Smooth muscle cell (in vitro differentiated cells): ENCODE measurements around the gene AHNAK. TPM values are rescaled to one million over a fixed set of nuclear protein-coding genes. Genes with fewer than 3 reads are reported as not detected.

ENCODE experiments used
- DNase-seq: peaks from one replicate; lab custom pipeline; 2025; ENCODE audit not compliant: unreplicated experiment; lab: John Stamatoyannopoulos, UW
- H2AFZ ChIP-seq: fragments of 200-600 bp; sonication (generic); 2 replicates; pipeline ENCODE4 v1.6.0; 2016; ENCODE audit warnings: antibody characterized with exemption, low read depth, mild to moderate bottlenecking
- H3F3A ChIP-seq: fragments of 200-600 bp; sonication (generic); 2 replicates; pipeline ENCODE4 v1.6.0; 2017; ENCODE audit warnings: antibody characterized with exemption, low read depth
- H3K27ac ChIP-seq: fragments of 200-600 bp; sonication (generic); 2 replicates; pipeline ENCODE4 v1.5.1; 2016; ENCODE audit warnings: low read depth, mild to moderate bottlenecking
- H3K27me3 ChIP-seq: fragments of 200-600 bp; sonication (generic); 2 replicates; pipeline ENCODE4 v1.6.1; 2016; ENCODE audit warnings: low read depth, mild to moderate bottlenecking
- H3K36me3 ChIP-seq: fragments of 200-600 bp; sonication (generic); 2 replicates; pipeline ENCODE4 v1.5.1; 2016; ENCODE audit warnings: low read depth
- H3K4me1 ChIP-seq: fragments of 200-600 bp; sonication (generic); 2 replicates; pipeline ENCODE4 v1.5.1; 2016; ENCODE audit warnings: low read depth
- H3K4me2 ChIP-seq: fragments of 200-600 bp; sonication (generic); 2 replicates; pipeline ENCODE4 v1.6.0; 2016; ENCODE audit warnings: mild to moderate bottlenecking
- H3K4me3 ChIP-seq: fragments of 200-600 bp; sonication (generic); 2 replicates; pipeline ENCODE4 v1.5.1; 2016; ENCODE audit warnings: mild to moderate bottlenecking
- H3K79me2 ChIP-seq: fragments of 200-600 bp; sonication (generic); 2 replicates; pipeline ENCODE4 v1.6.0; 2016; ENCODE audit warnings: low read depth, mild to moderate bottlenecking
- H3K9ac ChIP-seq: fragments of 200-600 bp; sonication (generic); 2 replicates; pipeline ENCODE4 v1.6.0; 2016; ENCODE audit warnings: low read depth
- H3K9me3 ChIP-seq: fragments of 200-600 bp; sonication (generic); replicated peaks from 2 replicates; pipeline ENCODE4 v1.5.1; 2016; ENCODE audit warnings: low read depth
- H4K20me1 ChIP-seq: fragments of 200-600 bp; sonication (generic); 2 replicates; pipeline ENCODE4 v1.6.0; 2016; ENCODE audit warnings: low read depth
- WGBS: methylation state at CpG from one replicate; pipeline ENCODE4 v1.1.7; 2016; ENCODE audit warnings: low lambda C conversion rate; 5-methylcytosine and 5-hydroxymethylcytosine counted together
- polyA plus RNA-seq: library from polyadenylated mRNA; unstranded; fragments of >200 nt; fragmentation: Nextera tagmentation; extraction: Ambion mirVana; gene quantifications from 2 replicates; pipeline ENCODE4 v1.2.1, GENCODE V29; 2016
- total RNA-seq: library from RNA; depleted of rRNA; stranded (reverse); fragments of >200 nt; gene quantifications from 2 replicates; pipeline ENCODE4 v1.2.3, GENCODE V29; 2014
- TF ChIP-seq, protein P1 (sequence below): fragments of 200-600 bp; sonication (generic); IDR thresholded peaks from 2 replicates; pipeline ENCODE4 v1.5.1; 2017; ENCODE audit warnings: borderline replicate concordance, mild to moderate bottlenecking, antibody characterized with exemption; ENCODE audit not compliant: insufficient read depth, poor library complexity, severe bottlenecking

Gene AHNAK, protein sequence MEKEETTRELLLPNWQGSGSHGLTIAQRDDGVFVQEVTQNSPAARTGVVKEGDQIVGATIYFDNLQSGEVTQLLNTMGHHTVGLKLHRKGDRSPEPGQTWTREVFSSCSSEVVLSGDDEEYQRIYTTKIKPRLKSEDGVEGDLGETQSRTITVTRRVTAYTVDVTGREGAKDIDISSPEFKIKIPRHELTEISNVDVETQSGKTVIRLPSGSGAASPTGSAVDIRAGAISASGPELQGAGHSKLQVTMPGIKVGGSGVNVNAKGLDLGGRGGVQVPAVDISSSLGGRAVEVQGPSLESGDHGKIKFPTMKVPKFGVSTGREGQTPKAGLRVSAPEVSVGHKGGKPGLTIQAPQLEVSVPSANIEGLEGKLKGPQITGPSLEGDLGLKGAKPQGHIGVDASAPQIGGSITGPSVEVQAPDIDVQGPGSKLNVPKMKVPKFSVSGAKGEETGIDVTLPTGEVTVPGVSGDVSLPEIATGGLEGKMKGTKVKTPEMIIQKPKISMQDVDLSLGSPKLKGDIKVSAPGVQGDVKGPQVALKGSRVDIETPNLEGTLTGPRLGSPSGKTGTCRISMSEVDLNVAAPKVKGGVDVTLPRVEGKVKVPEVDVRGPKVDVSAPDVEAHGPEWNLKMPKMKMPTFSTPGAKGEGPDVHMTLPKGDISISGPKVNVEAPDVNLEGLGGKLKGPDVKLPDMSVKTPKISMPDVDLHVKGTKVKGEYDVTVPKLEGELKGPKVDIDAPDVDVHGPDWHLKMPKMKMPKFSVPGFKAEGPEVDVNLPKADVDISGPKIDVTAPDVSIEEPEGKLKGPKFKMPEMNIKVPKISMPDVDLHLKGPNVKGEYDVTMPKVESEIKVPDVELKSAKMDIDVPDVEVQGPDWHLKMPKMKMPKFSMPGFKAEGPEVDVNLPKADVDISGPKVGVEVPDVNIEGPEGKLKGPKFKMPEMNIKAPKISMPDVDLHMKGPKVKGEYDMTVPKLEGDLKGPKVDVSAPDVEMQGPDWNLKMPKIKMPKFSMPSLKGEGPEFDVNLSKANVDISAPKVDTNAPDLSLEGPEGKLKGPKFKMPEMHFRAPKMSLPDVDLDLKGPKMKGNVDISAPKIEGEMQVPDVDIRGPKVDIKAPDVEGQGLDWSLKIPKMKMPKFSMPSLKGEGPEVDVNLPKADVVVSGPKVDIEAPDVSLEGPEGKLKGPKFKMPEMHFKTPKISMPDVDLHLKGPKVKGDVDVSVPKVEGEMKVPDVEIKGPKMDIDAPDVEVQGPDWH (N-terminal part only)
- 229 and 240 TPM in 2 replicates for total RNA-seq
- polyA plus RNA-seq, result 27.2 and 58.8 TPM in 2 replicates

DNA sequence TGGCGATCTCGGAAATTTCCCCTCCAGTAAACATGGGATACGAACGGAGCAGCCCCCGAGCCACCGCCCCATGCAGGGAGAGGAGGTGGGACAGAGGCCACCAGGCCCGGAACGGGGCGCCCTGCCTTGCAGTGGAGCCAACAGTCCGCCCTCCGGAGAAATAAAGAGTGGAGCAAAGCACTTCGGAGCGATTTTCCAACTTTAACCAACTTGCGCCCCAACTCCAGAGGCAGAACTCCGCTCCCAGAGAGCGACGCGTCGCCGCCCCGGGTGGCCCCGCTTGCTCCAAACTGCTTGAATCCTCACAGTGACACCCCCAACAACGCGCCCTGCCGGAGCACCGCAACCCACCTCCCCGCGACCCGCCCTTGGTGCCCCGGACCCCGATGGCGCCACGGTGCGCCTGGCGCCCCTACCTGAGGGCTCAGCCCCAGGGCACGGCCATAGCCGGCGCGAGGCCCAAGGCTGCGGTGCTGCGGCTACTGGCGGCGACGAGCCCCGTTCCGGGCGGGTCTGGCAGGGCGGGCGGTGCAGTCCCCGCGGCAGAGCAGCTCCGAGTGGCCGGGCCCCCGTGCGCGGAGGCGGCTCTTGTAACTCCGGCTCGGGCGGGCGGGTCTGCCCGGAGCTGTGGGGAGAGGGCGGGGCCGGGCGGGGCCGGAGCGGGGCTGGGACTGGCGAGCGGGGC is at the start of gene AHNAK:
AHNAK (minus strand) TSS at position 563 of the 685 bp plus-strand sequence. CDS start 10,708 bp downstream, outside the sequence.
- H3K4me2 ChIP-seq, result peak within 1 kb of the TSS; percentile 93
- H2AFZ ChIP-seq, result peak within 1 kb of the TSS; percentile 42
- H3K4me1 ChIP-seq, result peaks cover 33% of the 10 kb centered on the region
- peaks cover 3% of the 10 kb centered on the region for H3F3A ChIP-seq
- WGBS, result 1% methylated on average over 59 of the region's 69 CpGs
- H3K9ac ChIP-seq, result peak within 1 kb of the TSS; percentile 70
- H3K79me2 ChIP-seq, result peaks cover 47% of the 10 kb centered on the region
- no peaks in the 10 kb centered on the region for H3K36me3 ChIP-seq
- DNase-seq, result peak; percentile 75
- TF ChIP-seq, protein P1, sequence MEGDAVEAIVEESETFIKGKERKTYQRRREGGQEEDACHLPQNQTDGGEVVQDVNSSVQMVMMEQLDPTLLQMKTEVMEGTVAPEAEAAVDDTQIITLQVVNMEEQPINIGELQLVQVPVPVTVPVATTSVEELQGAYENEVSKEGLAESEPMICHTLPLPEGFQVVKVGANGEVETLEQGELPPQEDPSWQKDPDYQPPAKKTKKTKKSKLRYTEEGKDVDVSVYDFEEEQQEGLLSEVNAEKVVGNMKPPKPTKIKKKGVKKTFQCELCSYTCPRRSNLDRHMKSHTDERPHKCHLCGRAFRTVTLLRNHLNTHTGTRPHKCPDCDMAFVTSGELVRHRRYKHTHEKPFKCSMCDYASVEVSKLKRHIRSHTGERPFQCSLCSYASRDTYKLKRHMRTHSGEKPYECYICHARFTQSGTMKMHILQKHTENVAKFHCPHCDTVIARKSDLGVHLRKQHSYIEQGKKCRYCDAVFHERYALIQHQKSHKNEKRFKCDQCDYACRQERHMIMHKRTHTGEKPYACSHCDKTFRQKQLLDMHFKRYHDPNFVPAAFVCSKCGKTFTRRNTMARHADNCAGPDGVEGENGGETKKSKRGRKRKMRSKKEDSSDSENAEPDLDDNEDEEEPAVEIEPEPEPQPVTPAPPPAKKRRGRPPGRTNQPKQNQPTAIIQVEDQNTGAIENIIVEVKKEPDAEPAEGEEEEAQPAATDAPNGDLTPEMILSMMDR, result no peak
- peak within 1 kb of the TSS; percentile 75 for H3K27ac ChIP-seq
- peak within 1 kb of the TSS; percentile 76 for H3K4me3 ChIP-seq
- H3K9me3 ChIP-seq, result no peaks in the 10 kb centered on the region
- peaks cover 41% of the 10 kb centered on the region for H4K20me1 ChIP-seq
- H3K27me3 ChIP-seq, result no peaks in the 10 kb centered on the region

DNA sequence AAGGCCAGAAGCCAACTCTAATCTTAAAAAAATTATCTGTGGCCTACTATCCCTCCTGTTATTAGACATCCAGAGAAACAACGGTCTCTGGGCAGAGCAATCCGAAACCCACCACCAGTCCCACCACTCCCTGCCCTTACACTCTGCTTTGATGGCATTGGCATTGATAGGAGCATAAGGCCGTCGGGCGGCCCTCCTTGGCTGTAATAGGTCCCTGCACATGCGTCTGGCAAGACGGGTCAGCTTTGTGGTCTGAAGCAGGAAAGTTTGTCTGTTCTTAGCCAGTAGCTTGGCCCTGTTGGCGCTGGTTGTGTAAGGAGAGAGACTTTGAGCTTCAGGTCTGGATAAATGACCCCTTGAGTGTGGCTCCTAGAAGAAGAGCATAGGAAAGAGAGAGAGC is 48.5 kb upstream of the AHNAK start:
- TF ChIP-seq, protein P1, result no peak
- no peak for DNase-seq
- H3K4me1 ChIP-seq, result peaks cover 9% of the 10 kb centered on the region
- H3F3A ChIP-seq, result peaks cover 14% of the 10 kb centered on the region
- WGBS, result 95% methylated on average over 8 of the region's 8 CpGs
- H3K4me3 ChIP-seq, result no peak overlapping the region
- peaks cover 22% of the 10 kb centered on the region for H4K20me1 ChIP-seq
- H3K9ac ChIP-seq, result no peak overlapping the region
- no peak overlapping the region for H3K4me2 ChIP-seq
- H3K27me3 ChIP-seq, result no peaks in the 10 kb centered on the region
- H3K9me3 ChIP-seq, result no peaks in the 10 kb centered on the region
- peaks cover 24% of the 10 kb centered on the region for H3K79me2 ChIP-seq
- no peak overlapping the region for H2AFZ ChIP-seq
- no peaks in the 10 kb centered on the region for H3K36me3 ChIP-seq
- no peak overlapping the region for H3K27ac ChIP-seq

DNA sequence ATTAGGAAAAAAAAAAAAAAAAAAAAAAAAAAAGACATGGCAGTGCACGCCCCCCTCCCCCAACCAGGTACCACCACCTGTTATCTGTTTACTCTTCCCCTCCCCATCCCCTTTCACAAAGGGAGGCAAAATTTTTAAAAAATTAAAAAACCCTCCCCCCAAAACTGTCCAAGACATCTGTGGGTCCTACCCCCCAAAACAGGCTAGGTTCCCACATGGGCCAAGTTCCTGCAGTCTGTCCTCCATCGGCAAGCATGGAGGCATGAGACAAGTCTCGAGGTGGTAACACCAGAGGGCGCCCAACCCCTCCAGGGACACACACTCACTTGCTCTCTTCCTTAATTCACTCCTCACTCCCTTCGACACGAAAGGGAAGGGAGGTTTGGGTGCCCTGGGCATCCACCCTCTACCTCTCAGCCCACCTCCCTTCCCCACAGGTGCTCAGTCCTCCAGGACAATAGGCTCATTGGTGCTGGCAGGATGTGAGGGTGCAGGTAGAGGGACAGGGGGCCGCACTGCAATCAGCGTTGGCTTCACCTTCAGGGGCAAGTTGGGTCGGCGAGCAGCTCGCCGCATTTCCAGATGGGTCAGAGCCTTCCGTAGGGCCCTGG is 46.9 kb upstream of the AHNAK start:
- H3K36me3 ChIP-seq, result no peaks in the 10 kb centered on the region
- H3K4me1 ChIP-seq, result no peaks in the 10 kb centered on the region
- no peak overlapping the region for H3K27ac ChIP-seq
- TF ChIP-seq, protein P1, result peak; percentile 45
- peaks cover 14% of the 10 kb centered on the region for H3F3A ChIP-seq
- no peak for DNase-seq
- peaks cover 20% of the 10 kb centered on the region for H3K79me2 ChIP-seq
- no peak overlapping the region for H3K4me2 ChIP-seq
- H3K9ac ChIP-seq, result no peak overlapping the region
- WGBS, result 72% methylated on average over 13 of the region's 13 CpGs
- H4K20me1 ChIP-seq, result peaks cover 8% of the 10 kb centered on the region
- no peaks in the 10 kb centered on the region for H3K9me3 ChIP-seq
- no peak overlapping the region for H2AFZ ChIP-seq
- H3K27me3 ChIP-seq, result no peaks in the 10 kb centered on the region
- no peak overlapping the region for H3K4me3 ChIP-seq
